ENCODE results near the gene TIMP2.
A peak's percentile ranks its signal among the peaks of the same experiment; 100 is the strongest.

Gene TIMP2

GRCh38 chr17:78971756-78972506 is 46.7 kb upstream of the TIMP2 start:
- TF ChIP-seq SIN3A (IDR thresholded peaks at IDR 0.05; ENCODE audit: borderline replicate concordance, insufficient read depth, low read length) (no peak), POLR2AphosphoS5 (IDR thresholded peaks at IDR 0.05; ENCODE audit: low read depth, low read length) (0 out of 2 replicates have a peak, but pooled peaks have one; percentile 43)

DNA sequence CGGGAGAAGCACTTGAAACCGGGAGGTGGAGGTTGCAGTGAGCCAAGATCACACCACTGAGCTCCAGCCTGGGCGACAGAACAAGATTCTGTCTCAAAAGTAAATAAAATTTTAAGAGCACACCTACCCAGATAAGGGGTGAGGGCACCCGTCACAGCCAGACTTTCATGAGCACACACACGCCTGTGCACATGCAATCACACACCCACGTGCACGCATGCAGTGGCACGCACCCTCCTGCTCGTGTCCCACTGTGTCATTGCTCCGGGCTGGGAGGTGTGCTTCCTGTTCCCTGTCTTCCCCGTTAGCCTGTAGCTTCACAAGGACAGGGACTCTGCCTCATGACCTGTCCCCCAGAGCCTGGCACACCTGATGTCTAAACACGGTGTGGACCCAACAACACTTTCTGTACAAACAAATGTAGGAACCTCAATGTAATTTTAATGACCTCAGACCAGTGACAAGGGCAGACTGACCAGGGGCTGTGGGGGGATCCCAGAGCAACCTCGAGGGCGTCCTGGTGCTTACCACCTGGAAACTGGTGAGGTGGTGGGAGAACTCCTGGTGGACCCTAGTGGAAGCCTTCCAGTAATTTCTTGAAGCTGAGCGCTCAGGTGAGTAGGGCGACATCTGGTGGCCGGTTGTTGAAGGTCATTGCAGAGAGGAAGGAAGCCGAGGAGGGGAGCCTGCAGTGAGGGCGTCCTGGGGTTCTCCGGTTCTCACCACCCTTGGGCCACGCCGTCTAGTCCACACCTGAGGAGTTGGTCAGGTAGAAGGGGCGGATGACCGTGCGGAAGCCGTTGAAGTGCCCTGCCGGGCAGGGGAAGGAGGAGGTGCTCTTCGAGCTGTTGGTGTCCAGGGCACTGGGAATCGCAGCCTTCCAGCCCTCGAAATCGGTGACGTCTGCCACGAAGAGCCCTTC is 45.9 kb upstream of the TIMP2 start:
- TF ChIP-seq SIN3A (IDR thresholded peaks at IDR 0.05; ENCODE audit: borderline replicate concordance, insufficient read depth, low read length): no peak
- no peak for TF ChIP-seq POLR2AphosphoS5 (IDR thresholded peaks at IDR 0.05; ENCODE audit: low read depth, low read length)
- TF ChIP-seq, protein P1, sequence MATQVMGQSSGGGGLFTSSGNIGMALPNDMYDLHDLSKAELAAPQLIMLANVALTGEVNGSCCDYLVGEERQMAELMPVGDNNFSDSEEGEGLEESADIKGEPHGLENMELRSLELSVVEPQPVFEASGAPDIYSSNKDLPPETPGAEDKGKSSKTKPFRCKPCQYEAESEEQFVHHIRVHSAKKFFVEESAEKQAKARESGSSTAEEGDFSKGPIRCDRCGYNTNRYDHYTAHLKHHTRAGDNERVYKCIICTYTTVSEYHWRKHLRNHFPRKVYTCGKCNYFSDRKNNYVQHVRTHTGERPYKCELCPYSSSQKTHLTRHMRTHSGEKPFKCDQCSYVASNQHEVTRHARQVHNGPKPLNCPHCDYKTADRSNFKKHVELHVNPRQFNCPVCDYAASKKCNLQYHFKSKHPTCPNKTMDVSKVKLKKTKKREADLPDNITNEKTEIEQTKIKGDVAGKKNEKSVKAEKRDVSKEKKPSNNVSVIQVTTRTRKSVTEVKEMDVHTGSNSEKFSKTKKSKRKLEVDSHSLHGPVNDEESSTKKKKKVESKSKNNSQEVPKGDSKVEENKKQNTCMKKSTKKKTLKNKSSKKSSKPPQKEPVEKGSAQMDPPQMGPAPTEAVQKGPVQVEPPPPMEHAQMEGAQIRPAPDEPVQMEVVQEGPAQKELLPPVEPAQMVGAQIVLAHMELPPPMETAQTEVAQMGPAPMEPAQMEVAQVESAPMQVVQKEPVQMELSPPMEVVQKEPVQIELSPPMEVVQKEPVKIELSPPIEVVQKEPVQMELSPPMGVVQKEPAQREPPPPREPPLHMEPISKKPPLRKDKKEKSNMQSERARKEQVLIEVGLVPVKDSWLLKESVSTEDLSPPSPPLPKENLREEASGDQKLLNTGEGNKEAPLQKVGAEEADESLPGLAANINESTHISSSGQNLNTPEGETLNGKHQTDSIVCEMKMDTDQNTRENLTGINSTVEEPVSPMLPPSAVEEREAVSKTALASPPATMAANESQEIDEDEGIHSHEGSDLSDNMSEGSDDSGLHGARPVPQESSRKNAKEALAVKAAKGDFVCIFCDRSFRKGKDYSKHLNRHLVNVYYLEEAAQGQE (IDR thresholded peaks at IDR 0.05; ENCODE audit: insufficient read depth in 1 of 2, low read depth in 2 of 2, low read length in 2 of 2): no peak
- no peak for TF ChIP-seq FOXP2 (optimal IDR thresholded peaks at IDR 0.05; ENCODE audit: borderline replicate concordance, extremely low read depth, extremely low read length, insufficient read depth)
- no peak for TF ChIP-seq TAF1 (IDR thresholded peaks at IDR 0.05; ENCODE audit: borderline replicate concordance, insufficient read depth, low read length)

GRCh38 chr17:78969865-78970264 is 44.7 kb upstream of the TIMP2 start:
- TF ChIP-seq SIN3A (IDR thresholded peaks at IDR 0.05; ENCODE audit: borderline replicate concordance, insufficient read depth, low read length) (no peak), TAF1 (IDR thresholded peaks at IDR 0.05; ENCODE audit: borderline replicate concordance, insufficient read depth, low read length) (no peak), FOXP2 (optimal IDR thresholded peaks at IDR 0.05; ENCODE audit: borderline replicate concordance, extremely low read depth, extremely low read length, insufficient read depth) (no peak), POLR2AphosphoS5 (IDR thresholded peaks at IDR 0.05; ENCODE audit: low read depth, low read length) (no peak)
- TF ChIP-seq, protein P1 (IDR thresholded peaks at IDR 0.05; ENCODE audit: insufficient read depth in 1 of 2, low read depth in 2 of 2, low read length in 2 of 2): no peak

DNA sequence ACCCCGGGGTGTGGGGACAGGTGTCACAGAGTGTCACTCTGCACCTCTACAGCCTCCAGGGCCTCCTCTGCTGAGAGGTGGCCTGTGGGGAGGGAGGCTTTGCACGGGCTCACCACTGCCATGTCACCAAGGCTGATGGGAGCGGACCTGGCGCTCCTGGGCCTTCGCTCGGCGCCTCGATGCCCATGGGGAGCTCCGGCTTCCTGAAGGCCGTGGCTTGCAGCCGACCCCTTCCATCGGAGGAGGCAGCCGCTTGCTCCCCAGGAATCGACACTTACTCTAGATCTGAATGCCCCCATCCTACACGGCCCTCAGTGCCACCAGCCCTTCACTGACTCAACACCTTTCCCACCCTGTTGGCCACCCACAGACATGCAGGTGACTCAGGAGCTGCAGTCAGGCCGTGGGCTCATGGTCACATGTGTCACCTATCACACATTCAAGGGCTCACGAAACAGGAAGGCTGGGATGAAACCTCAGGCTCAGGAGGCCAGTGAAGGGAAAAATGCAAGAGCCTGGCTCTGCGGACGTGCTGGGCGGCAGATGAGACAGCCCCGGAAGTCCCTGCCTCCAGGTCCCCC is 42.7 kb upstream of the TIMP2 start:
- TF ChIP-seq POLR2AphosphoS5 (IDR thresholded peaks at IDR 0.05; ENCODE audit: low read depth, low read length) (no peak), FOXP2 (optimal IDR thresholded peaks at IDR 0.05; ENCODE audit: borderline replicate concordance, extremely low read depth, extremely low read length, insufficient read depth) (no peak), TAF1 (IDR thresholded peaks at IDR 0.05; ENCODE audit: borderline replicate concordance, insufficient read depth, low read length) (no peak), SIN3A (IDR thresholded peaks at IDR 0.05; ENCODE audit: borderline replicate concordance, insufficient read depth, low read length) (no peak)
- TF ChIP-seq, protein P1 (IDR thresholded peaks at IDR 0.05; ENCODE audit: insufficient read depth in 1 of 2, low read depth in 2 of 2, low read length in 2 of 2): no peak

GRCh38 chr17:78966910-78967600 is 41.9 kb upstream of the TIMP2 start:
- TF ChIP-seq SIN3A (IDR thresholded peaks at IDR 0.05; ENCODE audit: borderline replicate concordance, insufficient read depth, low read length) (no peak), POLR2AphosphoS5 (IDR thresholded peaks at IDR 0.05; ENCODE audit: low read depth, low read length) (no peak), FOXP2 (optimal IDR thresholded peaks at IDR 0.05; ENCODE audit: borderline replicate concordance, extremely low read depth, extremely low read length, insufficient read depth) (no peak), TAF1 (IDR thresholded peaks at IDR 0.05; ENCODE audit: borderline replicate concordance, insufficient read depth, low read length) (no peak)
- TF ChIP-seq, protein P1 (IDR thresholded peaks at IDR 0.05; ENCODE audit: insufficient read depth in 1 of 2, low read depth in 2 of 2, low read length in 2 of 2): no peak
